GM21528 (cell line): ENCODE measurements around the gene RAB26.
"Not testable (repeated sequence)": the region's sequence is repeated elsewhere in the genome, so short reads cannot be mapped to it uniquely, and the experiment has no call there.

Experiments used
- ATAC-seq: cut with Tn5 transposase; IDR thresholded peaks from one replicate; pipeline ENCODE4 v1.9.1; 2021; ENCODE audit warnings: mild to moderate bottlenecking, moderate library complexity; ENCODE audit not compliant: unreplicated experiment, low FRiP score

RAB26 gene

DNA sequence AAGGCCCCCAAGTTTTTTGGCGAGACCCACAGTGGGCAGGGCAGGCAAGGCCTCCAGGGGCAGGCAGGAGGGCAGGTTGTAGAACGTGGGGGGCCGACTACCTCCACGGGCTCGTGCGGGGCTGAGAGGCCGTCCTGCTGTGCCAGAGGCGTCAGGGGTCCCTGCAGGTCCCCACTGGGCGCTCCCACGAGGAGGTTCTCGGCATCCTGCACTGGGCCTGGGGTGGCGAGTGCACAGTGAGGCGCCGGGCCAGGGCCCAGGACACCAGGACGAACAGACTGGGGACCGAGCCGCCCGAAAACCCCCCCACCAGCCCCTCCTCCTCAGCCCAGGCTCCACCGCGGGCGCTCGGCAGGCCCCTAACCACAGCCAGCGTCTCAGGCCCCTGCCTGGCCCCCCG, 32.0 kb upstream of the RAB26 start:
- ATAC-seq, result not testable (repeated sequence)

GRCh38 chr16:2117341-2117740, 31.1 kb upstream of the RAB26 start:
- not testable (repeated sequence) for ATAC-seq

GRCh38 chr16:2117960-2118722, 30.3 kb upstream of the RAB26 start:
- not testable (repeated sequence) for ATAC-seq

DNA sequence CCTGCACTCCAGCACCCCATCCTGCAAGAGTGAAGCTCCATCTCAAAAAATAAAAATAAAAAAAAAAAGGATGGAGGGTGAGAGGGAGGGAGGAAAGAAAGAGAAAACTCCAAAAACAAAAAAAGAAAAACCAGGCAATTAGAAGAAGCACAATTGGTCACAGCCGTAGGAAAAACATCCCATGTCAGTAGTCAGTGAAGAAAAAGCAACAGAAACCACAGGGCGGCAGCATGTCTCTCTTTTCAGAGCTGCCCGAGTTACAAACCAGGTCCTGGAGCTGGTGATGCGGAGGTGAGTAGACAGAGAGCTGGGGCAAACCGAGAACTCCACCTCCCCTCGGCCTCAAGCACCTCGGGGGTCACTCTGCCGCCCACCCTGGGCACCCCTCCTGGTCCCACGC, 27.1 kb upstream of the RAB26 start:
- ATAC-seq, result not testable (repeated sequence)

DNA sequence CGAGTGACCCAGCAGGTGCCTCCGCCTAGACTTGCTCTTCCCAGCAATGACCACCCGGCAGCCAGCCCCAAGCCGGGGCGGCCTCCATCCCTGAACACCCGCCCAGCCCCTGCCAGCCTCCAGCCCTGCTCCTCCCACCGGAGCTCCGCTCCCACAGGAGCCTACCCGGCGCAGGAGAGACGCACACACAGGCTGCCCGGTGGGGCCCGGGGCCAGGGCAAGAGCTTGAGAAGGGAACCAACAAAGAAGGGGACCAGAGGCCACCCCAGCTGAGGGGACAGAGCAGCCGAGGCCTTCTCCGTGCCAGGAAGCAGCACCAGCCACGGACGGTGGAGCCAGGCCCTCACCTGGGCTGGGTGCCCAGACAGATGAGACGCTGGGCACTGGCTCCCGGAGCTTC, 26.6 kb upstream of the RAB26 start:
- ATAC-seq, result no peak

DNA sequence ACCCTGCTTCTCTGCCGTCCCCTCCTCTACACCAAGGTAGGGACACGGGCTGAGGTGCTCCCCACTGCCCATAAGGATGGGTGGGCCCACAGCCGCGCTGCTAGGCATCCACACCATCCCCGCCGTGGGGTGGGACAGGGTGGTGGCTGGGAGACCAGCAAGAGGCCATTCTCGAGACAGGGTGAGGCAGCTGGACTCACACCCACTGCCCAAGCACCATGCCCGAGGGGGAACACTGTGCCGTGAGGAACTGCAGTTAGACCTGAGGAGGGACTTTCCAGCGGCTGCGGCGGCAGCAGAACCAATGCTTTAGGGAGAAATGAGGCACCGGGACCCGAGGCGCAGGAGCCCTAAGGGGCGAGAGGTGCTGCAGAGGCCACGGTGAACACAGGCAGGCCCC, 26.0 kb upstream of the RAB26 start:
- ATAC-seq, result no peak

- not testable (repeated sequence) for ATAC-seq
These were observed 25.3 kb upstream of the RAB26 start for GRCh38 chr16:2122934-2123683.

DNA sequence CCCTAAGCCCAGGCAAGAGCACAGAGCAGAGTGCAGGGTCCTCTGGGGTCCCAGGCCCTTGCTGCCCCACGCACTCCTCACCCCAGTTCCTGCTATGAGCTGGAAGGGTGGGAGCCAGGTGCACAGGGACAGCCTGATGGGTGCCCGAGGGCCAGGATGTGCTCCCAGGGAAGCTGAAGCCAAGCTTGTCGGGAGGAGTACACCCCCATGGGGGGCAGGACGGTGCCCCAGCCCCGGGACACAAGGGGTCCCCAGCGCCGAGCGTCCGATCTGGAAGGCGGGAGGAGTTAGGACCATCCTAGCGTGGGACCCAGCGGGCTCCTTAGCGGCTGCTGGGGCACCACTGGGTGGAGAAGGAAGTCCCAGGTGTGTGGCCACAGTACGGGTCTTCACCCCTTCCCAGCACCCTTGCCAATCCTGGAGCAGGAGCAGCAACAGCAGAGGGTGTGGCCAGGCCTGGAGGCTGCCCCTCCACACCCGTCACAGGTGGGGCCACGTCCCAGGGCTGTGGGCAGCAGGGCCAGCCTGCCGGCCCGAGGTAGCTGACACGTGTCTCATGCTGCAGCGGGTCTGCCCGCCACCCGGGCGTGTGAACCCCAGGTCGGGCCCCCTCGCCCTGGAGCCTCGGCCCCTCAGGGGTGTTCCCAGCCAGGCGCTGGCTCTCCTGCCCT, 24.6 kb upstream of the RAB26 start:
- not testable (repeated sequence) for ATAC-seq

DNA sequence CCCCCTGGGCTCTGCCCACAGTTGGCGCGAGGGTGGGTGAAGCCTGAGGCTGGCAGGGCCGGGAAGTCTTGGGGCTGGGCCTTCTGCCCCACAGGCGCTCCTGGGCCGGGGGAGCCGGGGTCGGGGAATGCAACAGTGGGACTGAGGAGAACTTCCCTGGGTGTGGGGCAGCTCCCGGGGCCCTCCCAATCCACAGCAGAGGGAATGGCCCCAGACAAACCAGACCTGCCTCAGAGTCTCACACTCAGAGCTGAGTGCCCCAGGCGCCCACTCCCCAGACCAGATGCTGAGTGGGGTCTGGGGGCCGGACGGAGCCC, 24.1 kb upstream of the RAB26 start:
- ATAC-seq, result not testable (repeated sequence)

DNA sequence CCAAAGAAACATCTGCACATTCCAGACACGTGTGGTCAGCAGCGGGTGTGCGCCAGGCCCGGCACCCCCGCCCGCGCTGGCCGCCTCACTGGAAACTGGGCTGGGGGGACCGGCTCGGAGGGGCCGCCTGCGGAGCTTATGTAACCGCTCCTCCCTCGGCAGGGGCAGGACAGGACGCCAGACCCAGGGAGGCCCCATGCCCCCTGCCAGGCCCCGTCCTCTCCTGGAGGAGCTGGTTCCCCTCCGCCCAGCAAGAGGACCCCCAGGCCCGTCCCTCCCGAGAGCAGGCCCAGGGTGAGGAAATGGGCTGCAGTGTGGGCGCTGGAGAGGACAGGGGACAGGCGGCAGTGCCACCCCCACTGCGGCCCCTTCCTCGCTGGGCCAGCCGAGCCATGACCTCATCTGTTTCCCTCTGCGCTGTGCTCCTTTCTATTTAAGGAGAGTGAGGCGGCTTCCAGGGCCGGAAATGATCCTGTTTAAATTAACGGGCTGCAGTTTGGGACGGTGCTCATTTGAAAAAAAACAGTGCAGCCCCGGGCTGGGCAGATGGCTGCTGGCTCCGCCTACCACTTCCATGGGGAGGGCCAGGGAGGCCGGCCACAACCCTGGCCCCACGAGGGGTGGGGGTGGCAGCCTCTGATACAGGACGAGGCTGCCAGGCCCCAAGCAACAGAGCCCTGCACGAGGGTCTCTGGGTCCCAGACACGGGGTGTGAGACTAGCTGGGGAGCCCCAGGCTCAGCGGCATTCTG, 23.6 kb upstream of the RAB26 start:
- not testable (repeated sequence) for ATAC-seq

DNA sequence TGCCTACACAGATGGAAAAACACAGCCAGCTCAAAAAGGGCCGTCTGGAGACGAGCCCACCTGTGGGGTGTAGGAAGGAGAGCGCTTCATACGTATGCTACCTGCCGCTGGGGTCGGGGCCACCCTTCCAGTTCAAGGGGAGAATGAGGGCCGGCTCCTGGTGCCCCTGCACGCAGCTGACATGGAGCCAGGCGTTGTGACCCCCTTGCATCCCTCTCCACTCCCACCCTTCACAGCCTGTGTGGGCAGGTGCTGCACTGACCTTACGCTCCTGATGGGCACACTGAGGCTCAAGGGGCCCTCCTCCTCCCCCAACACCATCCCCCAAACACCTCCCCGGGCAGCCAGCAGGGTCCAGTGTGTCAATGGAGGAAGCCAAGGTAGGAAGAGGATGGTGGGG, 22.8 kb upstream of the RAB26 start:
- not testable (repeated sequence) for ATAC-seq

- not testable (repeated sequence) for ATAC-seq
These were observed 22.2 kb upstream of the RAB26 start for GRCh38 chr16:2126161-2126743.

- ATAC-seq, result not testable (repeated sequence)
These were observed 21.4 kb upstream of the RAB26 start for GRCh38 chr16:2126928-2127556.

DNA sequence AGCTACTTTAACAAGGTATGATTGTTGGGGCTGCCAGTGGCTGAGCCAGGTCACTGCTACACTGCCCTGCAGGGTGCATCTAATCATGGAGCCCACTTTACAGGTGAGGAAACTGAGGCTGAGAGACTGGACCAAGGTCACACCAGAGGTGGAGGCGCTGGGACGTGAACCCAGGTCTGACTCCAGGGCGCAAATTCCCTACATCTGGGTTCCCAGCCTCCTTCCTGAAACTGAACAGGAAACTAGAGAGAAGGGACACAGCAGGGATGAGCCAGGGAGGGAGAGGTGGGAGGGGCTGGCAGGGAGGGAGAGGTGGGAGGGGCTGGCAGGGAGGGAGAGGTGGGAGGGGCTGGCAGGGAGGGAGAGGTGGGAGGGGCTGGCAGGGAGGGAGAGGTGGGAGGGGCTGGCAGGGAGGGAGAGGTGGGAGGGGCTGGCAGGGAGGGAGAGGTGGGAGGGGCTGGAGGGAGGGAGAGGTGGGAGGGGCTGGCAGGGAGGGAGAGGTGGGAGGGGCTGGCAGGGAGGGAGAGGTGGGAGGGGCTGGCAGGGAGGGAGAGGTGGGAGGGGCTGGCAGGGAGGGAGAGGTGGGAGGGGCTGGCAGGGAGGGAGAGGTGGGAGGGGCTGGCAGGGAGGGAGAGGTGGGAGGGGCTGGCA, 20.7 kb upstream of the RAB26 start:
- ATAC-seq, result not testable (repeated sequence)

DNA sequence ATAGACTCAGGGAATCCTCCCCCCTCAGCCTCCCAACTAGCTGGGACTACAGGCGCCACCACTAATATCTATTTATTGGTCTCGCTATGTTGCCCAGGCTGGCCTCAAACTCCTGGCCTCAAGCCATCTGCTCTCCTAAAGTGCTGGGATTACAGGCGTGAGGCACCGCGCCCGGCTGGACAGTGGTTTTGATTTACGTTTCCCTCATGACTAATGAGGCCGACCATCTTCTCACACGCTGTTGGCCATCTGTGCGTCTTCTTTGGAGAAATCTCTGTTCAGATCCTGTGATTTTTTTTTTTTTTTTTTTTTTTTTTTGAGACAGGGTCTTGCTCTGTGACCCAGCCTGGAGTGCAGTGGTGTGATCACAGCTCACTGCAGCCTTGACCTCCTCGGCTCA, 19.2 kb upstream of the RAB26 start:
- not testable (repeated sequence) for ATAC-seq

DNA sequence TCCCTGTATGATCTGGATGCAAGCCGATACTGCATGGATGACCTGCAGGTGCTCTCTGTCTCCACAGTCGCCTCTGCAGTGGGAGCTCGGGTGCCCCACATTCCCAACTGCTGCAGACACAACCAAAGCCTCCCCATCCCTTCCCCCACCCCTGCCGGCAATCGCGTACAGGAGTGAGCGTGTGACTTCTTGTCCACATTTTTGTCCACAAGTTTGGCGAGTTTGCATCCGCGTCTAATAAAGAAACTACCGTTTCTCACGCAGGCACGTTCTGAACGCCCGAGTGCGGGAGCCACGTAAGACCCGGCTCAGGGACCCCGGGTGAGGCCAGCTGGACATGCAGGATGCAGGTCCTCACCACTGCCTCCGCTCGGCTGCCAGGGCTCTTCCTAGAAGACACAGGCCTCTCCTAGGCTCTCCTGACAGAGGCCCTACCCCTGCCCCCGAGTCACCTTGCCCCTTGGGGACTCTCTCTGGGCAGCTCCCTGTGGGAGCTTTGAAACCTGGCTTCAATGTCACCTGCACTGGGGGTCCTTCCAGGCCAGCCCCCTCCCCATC, 18.5 kb upstream of the RAB26 start:
- ATAC-seq, result not testable (repeated sequence)

- not testable (repeated sequence) for ATAC-seq
These were observed 14.6 kb upstream of the RAB26 start for GRCh38 chr16:2133797-2134196.

- not testable (repeated sequence) for ATAC-seq
These were observed 13.4 kb upstream of the RAB26 start for GRCh38 chr16:2135071-2135470.
